Stimulated activated CD8-positive, alpha-beta memory T cell treated with anti-CD3 and anti-CD28 coated beads, Interleukin-15, amount 100 ng/mL, for 1 hour (primary cell): ENCODE measurements around the gene ATXN7L3.
"Not testable (repeated sequence)": the region's sequence is repeated elsewhere in the genome, so short reads cannot be mapped to it uniquely, and the experiment has no call there.

Experiments
- DNase-seq: peaks from one replicate; pipeline ENCODE4 v3.0.0-alpha.2; 2020; ENCODE audit warnings: low read depth

ATXN7L3 gene

DNA sequence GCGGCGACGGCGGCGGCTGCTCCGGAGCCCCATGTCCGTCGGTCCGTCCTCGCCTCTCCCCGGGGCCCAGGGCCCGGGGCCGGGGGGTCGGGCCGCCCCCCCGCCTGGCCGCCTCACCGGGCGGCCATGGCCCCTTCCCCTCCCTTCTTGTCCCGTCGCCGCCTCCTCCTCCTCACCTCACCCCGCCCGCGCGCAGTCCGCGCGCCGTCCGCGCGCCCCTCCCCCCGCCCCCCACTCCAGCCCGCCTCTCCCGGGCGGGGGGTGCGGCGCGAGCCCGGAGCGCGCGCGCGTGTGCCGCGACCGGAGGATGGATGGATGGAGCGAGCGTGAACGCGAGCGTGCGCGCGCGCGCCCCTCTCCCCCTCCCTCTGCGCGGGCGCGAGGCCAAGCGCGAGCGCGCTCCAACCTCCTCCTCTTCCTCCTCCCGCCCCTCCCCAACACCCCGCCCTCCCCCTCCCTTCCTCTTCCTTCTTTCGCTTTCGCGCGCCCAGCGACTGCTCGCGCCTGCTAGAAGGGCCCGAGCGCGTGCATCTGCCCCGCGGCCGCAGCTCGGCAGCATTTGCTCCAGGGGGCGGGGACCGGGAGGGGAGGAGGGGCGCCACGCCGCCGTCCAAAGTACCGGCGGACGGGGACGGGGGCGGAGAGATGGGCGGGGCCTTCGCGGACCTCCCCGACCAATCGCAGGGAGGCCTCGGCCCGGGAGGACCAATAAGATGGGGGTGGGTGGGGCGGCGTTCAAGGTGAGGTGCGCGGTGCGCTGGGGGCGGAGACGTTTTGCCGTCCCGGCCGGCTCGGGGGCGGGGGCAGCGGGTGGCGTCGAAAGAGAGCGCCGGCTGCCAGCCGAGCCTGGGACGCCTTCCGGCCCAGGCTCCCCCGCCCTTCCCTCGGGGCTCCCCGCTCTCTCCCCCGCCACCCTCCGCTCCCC lies at the start of gene ATXN7L3:
Gene ATXN7L3, minus strand, starts transcription at position 332 of the 925 bp plus-strand sequence. CDS start 1,814 bp downstream, outside the sequence.
- DNase-seq = peak; percentile 99

GRCh38 chr17:44247876-44248736 lies 48.4 kb upstream of the ATXN7L3 start:
- no peak for DNase-seq

GRCh38 chr17:44247440-44247841 lies 47.8 kb upstream of the ATXN7L3 start:
- DNase-seq = no peak

GRCh38 chr17:44241106-44241624 lies 41.5 kb upstream of the ATXN7L3 start:
- no peak for DNase-seq

- not testable (repeated sequence) for DNase-seq
Measured at GRCh38 chr17:44237886-44238285, 38.2 kb upstream of the ATXN7L3 start.

- no peak for DNase-seq
Measured at GRCh38 chr17:44236444-44236991, 36.8 kb upstream of the ATXN7L3 start.

DNA sequence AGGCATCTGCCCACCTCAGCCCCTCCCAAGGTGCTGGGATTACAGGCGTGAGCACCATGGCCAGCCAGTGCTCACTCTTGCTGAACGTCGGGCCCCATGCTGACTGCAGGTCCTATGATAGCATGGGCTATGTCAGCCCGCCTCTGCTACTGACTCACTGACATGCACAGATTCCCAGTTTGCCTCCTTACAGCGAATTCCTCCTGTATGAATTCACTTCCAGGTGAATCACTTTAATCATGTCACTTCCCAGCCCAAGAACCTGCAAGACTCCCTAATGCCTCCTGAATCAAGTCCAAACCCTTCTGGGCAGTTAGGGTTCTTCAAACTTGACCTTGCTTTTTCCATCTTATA lies 35.9 kb upstream of the ATXN7L3 start:
- DNase-seq = no peak

- DNase-seq = no peak
Measured at GRCh38 chr17:44233582-44233981, 33.9 kb upstream of the ATXN7L3 start.

GRCh38 chr17:44232061-44232460 lies 32.4 kb upstream of the ATXN7L3 start:
- no peak for DNase-seq

DNA sequence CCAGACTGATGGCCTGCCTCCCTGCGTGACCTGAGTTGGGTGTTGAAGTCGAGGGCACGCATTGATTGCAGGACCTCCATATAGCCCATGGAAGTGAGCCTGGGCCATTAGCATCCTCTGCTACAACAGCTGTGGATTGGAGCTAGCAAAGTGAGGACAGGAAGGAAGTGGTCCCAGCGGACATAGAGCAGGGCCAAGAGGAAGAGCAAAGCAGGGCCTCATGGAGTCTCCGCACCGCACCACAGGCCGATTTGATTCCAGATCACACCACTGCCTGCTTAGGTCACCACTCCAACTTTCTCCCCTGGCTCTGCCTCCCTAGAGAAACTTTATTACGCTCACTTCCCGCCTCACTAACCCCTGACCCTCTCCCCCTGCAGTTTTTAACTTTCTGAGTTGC lies 30.5 kb upstream of the ATXN7L3 start:
- DNase-seq = no peak

DNA sequence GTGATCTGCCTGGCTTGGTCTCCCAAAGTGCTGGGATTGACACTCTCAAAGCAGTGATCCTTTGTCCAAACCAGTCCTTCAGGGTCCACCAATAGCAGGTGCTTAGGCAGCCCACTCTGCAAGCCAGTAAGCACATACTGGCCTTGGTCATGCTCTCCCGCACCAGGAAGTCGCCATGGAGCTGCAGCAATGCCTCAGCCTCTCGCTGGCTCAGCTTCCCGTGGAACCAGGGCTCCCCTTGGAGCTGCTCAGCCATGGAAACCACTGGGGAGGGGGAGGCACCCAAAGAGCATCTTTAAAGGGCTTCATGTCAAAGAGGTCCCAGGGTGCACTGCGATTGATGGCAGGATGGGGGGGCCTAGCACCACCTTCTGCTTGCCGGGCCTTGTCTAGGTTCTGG lies 29.4 kb upstream of the ATXN7L3 start:
- no peak for DNase-seq

- no peak for DNase-seq
Measured at GRCh38 chr17:44223541-44224071, 23.9 kb upstream of the ATXN7L3 start.

- DNase-seq = no peak
Measured at GRCh38 chr17:44222112-44222869, 22.6 kb upstream of the ATXN7L3 start.

DNA sequence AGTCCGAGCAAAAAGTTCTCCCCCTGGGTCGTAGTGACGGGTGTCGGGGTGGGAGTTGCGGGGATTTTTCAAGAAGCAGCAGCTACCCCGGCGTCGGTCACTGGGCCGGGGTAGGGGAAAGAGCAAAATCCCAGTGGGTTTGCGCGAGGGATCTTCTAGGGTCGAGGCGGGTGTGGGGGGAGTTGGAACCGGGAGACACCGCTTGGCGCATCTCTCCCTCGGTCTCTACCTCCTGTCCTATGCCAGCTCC lies 22.1 kb upstream of the ATXN7L3 start:
- no peak for DNase-seq

DNA sequence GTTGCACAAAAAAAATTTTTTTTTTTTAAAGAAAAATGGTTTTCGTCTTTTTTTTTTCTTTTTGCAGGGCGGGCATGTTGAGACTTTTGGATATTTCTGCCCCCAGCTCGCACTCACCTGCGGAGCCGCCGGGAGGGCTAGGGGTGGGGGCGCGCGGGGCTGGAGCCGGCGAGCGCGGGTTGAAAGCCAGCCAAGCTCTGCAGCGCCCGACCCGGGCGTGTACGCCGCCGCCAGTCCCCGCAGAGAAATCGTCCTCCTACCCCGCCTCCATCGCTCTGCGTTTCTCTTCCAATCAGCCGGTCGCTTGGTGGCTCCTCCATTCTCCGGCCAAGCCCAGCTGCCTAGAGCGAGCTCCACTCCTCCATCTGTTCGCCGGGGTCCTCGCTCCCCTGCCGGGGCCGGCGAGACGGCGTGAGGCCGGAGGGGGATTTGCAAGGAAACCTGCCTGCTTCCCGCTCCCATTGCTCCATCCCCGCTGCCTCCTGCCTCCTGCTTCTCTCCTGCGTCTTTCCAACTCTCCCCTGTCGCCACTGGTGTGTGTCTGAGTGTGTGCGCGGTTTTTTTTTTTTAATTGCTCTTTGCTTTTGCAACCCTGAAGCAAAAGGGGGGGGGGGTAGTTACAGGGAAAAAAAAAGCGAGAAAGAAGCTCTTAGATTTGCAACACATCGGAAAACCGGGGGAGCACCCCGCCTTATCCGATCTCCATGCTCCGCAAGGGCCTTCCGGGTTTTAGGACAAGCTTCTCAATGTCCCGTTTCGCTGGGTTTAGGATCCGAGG lies 21.6 kb upstream of the ATXN7L3 start:
- no peak for DNase-seq

DNA sequence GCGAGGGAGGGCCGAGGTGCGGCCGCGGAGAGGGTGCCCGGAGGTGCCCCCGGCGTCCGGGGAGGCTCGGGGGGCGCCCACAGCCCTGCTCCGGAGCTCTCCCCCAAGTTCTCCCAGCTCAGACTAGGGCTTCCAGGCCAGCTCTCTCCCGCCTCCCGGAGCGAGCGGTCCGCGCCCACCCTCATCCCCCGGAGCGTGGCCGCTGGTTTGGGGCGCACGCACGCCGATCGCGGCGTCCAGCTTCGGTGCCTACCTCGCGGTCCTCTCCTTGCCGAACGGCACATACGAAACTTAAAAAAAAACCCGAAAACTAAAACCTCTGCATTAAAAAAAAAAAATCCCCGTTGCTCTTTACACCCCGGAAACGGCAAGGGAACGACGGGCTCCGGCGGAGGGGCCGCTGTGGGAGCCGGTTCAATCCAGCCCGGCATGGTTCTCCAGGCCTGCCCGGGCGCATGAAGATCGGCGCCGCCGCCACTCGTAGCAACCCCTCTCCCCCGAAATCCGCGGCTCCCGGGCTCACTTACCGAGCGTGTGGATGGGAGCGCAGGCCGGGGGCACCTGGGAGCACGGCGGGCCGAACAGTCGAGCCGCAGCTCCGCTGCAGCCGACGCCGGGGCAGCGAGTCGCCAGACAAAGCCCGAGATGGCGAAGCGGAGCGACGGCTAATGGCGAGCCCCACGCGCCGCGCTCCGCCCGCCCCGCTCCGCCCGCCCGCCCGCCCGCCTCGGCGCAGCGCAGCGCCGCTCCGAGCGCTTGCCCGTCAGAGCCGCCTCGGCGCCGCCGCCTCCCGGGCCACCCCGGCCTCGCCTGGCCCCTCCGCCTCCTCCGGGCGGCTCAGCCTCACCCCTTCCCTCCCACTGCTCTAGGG lies 20.8 kb upstream of the ATXN7L3 start:
- no peak for DNase-seq

GRCh38 chr17:44219616-44220212 lies 20.0 kb upstream of the ATXN7L3 start, which contains the start of gene UBTF:
Gene UBTF, minus strand, starts transcription at chr17:44219675. Its CDS starts 1,446 bp downstream, at chr17:44218229.
- DNase-seq = no peak

GRCh38 chr17:44219108-44219615 lies 19.5 kb upstream of the ATXN7L3 start:
- no peak for DNase-seq
